Ascending aorta (tissue), 2 donors: Measurements from ENCODE around the gene FXYD1. TPM values are rescaled to one million over a fixed set of nuclear protein-coding genes. Genes with fewer than 3 reads are reported as not detected.

Experiments
- DNase-seq, 2 donors: peaks; one replicate each; pipeline ENCODE4 v3.0.0-alpha.2; 2019; ENCODE audit warnings: low spot score in 2 of 2
- H3K27ac ChIP-seq, 2 donors: fragments of 200-600 bp; sonication (generic); one replicate each; pipeline ENCODE4 v1.5.1; 2016 to 2017; ENCODE audit warnings: mild to moderate bottlenecking in 1 of 2
- H3K27me3 ChIP-seq: fragments of 200-600 bp; sonication (generic); one replicate; pipeline ENCODE4 v1.5.1; 2017
- H3K36me3 ChIP-seq, 2 donors: fragments of 200-600 bp; sonication (generic); one replicate each; pipeline ENCODE4 v1.5.1; 2016
- H3K4me1 ChIP-seq, 2 donors: fragments of 200-600 bp; sonication (generic); one replicate each; pipeline ENCODE4 v1.5.1; 2016 to 2017; ENCODE audit warnings: mild to moderate bottlenecking in 1 of 2
- H3K4me3 ChIP-seq, 2 donors: fragments of 200-600 bp; sonication (generic); one replicate each; pipeline ENCODE4 v1.5.1; 2016 to 2017; ENCODE audit warnings: mild to moderate bottlenecking in 1 of 2
- H3K9me3 ChIP-seq, 2 donors: fragments of 200-600 bp; sonication (generic); one replicate each; pipeline ENCODE4 v1.5.1; 2016
- intact Hi-C: fragments of 100-400 bp; cut with DNase I; formaldehyde crosslinking; loops from one replicate; pipeline ENCODE4 v1.15.1; 2023
- total RNA-seq: library from RNA; depleted of rRNA; stranded (reverse); fragments of >200 nt; gene quantifications from one replicate; pipeline ENCODE4 v1.1.0, GENCODE V29; 2016
- TF ChIP-seq, protein P1 (sequence below), 3 experiments: fragments of 200-600 bp in 2 of 3; fragments of 450-650 bp in 1 of 3; sonication (generic) in 2 of 3; IDR thresholded peaks; one replicate each; pipeline ENCODE4 v1.5.1; 2016 to 2019; ENCODE audit warnings: antibody characterized with exemption in 3 of 3, mild to moderate bottlenecking in 1 of 3, moderate library complexity in 1 of 3

Gene FXYD1
- total RNA-seq, 1 donor from 2014 or later = 34.8 TPM

DNA sequence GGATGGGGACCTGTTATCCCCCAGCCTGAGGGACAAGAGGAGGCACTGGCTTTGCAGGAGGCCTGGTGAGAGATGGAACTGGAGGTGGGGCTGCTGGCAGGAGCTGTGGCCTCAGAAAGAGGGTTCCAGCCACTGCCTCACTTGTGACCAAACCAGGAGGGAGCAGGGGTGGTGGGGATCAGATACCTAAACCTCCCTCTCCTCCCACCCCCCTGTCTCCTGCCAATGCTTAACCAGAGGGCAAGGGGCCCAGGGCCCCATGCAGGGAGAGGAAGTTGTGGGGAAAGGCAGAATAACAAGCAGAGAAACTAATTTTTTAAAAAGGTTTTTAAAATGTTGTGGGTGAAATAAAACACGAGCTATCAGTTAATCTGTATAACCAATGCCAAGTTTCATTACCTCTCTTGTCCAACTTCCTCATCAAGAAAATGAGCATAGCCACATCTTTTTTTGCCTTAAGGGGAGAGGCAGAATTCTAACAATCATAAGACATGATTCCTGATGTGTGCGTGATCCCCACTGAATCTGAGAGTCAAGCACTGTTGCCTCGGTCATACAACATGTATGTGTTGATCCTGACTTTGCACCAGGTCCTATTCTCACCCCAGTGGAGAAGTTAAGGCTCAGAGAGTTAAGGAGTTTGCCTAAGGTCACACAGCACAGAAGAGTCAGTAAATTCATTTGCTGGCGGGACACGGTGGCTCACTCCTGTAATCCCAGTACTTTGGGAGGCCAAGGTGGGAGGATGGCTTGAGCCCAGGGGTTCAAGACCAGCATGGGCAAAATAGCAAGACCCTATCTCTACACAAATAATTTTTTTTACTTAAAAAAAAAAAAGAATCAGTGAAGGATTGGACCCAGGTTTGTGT, 28.9 kb downstream of the FXYD1 start:
- DNase-seq = no peak
- H3K9me3 ChIP-seq = peaks cover 0 to 21% of the 10 kb centered on the region in 2 donors
- H3K4me3 ChIP-seq = no peak overlapping the region
- no peaks in the 10 kb centered on the region for H3K27me3 ChIP-seq
- TF ChIP-seq, protein P1, sequence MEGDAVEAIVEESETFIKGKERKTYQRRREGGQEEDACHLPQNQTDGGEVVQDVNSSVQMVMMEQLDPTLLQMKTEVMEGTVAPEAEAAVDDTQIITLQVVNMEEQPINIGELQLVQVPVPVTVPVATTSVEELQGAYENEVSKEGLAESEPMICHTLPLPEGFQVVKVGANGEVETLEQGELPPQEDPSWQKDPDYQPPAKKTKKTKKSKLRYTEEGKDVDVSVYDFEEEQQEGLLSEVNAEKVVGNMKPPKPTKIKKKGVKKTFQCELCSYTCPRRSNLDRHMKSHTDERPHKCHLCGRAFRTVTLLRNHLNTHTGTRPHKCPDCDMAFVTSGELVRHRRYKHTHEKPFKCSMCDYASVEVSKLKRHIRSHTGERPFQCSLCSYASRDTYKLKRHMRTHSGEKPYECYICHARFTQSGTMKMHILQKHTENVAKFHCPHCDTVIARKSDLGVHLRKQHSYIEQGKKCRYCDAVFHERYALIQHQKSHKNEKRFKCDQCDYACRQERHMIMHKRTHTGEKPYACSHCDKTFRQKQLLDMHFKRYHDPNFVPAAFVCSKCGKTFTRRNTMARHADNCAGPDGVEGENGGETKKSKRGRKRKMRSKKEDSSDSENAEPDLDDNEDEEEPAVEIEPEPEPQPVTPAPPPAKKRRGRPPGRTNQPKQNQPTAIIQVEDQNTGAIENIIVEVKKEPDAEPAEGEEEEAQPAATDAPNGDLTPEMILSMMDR (IDR thresholded peaks at IDR 0.05) = no peak
- intact Hi-C loops = no loop called here
- H3K4me1 ChIP-seq = no peaks in the 10 kb centered on the region
- H3K36me3 ChIP-seq = peaks cover 19 to 51% of the 10 kb centered on the region in 2 donors
- H3K27ac ChIP-seq = no peak overlapping the region

DNA sequence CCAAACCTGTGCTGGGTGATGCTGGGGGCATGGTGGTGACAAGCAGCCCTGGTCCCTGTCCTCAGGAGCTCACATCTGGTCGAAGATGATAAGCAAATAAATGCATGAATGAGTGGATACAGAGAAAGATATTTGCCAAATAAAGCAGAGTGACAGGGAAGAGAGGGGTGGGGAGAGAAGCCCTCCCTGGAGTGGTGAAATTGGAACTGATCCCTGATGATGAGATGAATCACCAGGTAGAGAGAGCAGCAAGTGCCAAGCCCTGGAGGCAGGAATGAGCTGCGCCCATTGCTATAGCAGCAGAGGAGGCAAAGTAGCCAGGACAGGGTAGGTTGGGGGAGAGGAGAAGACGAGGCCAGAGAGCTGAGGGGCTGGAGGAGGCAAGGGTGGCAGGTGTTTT, 29.6 kb downstream of the FXYD1 start:
- TF ChIP-seq, protein P1 (IDR thresholded peaks at IDR 0.05) = no peak
- H3K36me3 ChIP-seq = peaks cover 19 to 44% of the 10 kb centered on the region in 2 donors

DNA sequence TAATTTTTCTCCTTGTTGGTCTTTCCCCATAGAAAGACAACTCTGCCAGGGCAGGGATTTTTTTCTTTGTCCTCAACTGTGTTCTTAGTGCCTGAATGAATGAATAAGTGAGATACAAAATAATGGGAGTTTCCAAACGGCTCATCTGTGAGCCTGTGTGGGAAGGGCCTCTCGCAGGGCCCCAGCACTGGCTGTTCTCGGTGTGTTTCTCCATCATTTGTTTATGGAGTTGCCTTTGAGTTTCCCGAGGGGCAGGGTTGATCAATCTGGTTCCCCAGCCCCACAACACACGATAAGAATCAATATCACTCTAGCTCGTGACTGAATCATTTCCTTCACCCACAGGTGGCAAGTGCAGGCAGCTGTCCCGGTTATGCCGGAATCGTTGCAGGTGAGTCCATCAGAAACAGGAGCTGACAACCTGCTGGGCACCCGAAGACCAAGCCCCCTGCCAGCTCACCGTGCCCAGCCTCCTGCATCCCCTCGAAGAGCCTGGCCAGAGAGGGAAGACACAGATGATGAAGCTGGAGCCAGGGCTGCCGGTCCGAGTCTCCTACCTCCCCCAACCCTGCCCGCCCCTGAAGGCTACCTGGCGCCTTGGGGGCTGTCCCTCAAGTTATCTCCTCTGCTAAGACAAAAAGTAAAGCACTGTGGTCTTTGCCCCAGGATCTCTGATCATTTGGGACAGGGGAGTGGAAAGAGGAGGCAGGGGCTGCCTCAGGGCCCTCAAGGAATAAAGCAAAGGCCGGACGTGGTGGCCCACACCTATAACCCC, 30.8 kb downstream of the FXYD1 start:
- Histone ChIP-seq H3K36me3 (peaks cover 19 to 37% of the 10 kb centered on the region in 2 donors), H3K9me3 (peaks cover 0 to 14% of the 10 kb centered on the region in 2 donors), H3K27ac (no peak overlapping the region), H3K4me3 (no peak overlapping the region), H3K4me1 (no peaks in the 10 kb centered on the region), H3K27me3 (no peaks in the 10 kb centered on the region)
- no peak for DNase-seq
- TF ChIP-seq, protein P1 (IDR thresholded peaks at IDR 0.05) = no peak
- intact Hi-C loops = no loop called here

More for the DNA sequence above, 29.6 kb downstream of the FXYD1 start:
- intact Hi-C loops = no loop called here
- no peak overlapping the region for H3K27ac ChIP-seq
- H3K4me1 ChIP-seq = no peaks in the 10 kb centered on the region
- DNase-seq = no peak
- H3K9me3 ChIP-seq = peaks cover 0 to 20% of the 10 kb centered on the region in 2 donors
- H3K27me3 ChIP-seq = no peaks in the 10 kb centered on the region
- no peak overlapping the region for H3K4me3 ChIP-seq

DNA sequence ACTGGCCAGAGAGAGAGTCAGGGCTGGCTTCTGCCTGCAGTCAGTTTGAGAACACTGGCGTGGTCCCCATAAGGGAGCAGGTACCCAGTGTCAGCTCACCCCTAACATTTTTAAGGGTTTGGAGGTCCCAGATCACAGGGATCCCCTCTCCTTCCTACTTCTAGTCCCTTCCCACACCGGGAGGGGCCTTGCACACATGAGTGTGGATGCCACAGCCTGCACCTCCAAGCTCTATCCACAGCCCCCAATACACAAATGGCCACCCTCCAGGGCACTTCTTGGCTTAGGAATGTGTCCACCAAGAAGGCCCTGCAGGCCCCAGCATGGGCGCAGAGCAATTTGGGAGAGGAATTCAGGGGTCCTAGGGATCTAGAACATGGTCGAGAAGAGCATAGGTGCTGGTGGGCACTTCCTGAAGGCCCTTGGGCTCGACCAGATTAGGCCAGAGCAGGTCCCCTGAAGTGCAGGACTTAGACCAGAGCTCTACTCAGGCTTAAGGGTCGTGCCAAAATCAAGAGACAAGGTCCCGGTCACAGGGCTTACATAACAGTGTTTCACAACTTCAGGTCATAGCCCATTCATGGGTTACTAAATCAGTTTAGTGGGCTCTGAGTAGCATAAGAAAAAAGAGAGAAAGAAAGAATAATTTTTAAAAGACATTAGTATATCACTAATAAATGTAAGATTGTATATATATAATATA, 31.9 kb downstream of the FXYD1 start:
- Histone ChIP-seq H3K36me3 (peaks cover 10 to 26% of the 10 kb centered on the region in 2 donors), H3K9me3 (peaks cover 0 to 9% of the 10 kb centered on the region in 2 donors), H3K27ac (no peak overlapping the region), H3K27me3 (no peaks in the 10 kb centered on the region), H3K4me3 (no peak overlapping the region), H3K4me1 (no peaks in the 10 kb centered on the region)
- TF ChIP-seq, protein P1 (IDR thresholded peaks at IDR 0.05) = no peak
- intact Hi-C loops = no loop called here
- DNase-seq = no peak

DNA sequence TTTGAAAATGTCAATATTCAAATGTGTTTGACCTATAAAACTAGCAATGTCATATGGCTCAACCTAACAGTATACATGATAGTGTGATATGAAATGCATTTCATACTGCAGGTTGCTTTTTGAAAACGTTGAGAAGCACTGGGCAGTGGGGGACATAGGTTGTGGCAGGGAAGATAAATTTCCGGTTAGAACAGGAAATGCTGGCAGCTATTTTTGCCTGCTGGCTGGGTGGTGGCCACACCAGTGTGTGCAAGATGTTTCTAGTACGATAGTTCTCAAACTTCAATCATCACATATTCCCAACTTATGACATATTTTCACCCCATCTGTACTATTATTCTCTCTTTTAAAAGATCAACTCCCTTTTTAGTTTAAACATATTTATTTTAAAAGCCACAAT, 33.1 kb downstream of the FXYD1 start:
- DNase-seq = no peak
- intact Hi-C loops = no loop called here
- H3K27me3 ChIP-seq = no peaks in the 10 kb centered on the region
- no peaks in the 10 kb centered on the region for H3K9me3 ChIP-seq
- no peak overlapping the region for H3K4me3 ChIP-seq
- H3K36me3 ChIP-seq = peaks cover under 1 to 13% of the 10 kb centered on the region in 2 donors
- H3K27ac ChIP-seq = no peak overlapping the region
- TF ChIP-seq, protein P1 (IDR thresholded peaks at IDR 0.05) = no peak
- no peaks in the 10 kb centered on the region for H3K4me1 ChIP-seq
